ENCODE results near the gene HEXB. TPM values are rescaled to one million over a fixed set of nuclear protein-coding genes. Genes with fewer than 3 reads are reported as not detected.
"Not testable (repeated sequence)": the region's sequence is repeated elsewhere in the genome, so short reads cannot be mapped to it uniquely, and the experiment has no call there.

The HEXB gene
- total and polyA plus RNA-seq, 2 donors (not counting 3 experiments of a cell fraction or from before 2014, with no cell fraction given), result 128 to 182 TPM

- H3K27me3 ChIP-seq (ENCODE audit: control insufficient read depth in 2 of 2, insufficient read depth in 2 of 2, low read length in 2 of 2), result no peaks in the 10 kb centered on the region
- H3K4me1 ChIP-seq (ENCODE audit: control insufficient read depth, extremely low read depth, insufficient read depth, low read length), result no peaks in the 10 kb centered on the region
- FAIRE-seq, result no peak
- no peak overlapping the region for H3K27ac ChIP-seq (ENCODE audit: insufficient read depth, low read depth, low read length)
- no peaks in the 10 kb centered on the region for H3K9me1 ChIP-seq (replicated peaks; ENCODE audit: control insufficient read depth, extremely low read depth, insufficient read depth, low read length)
- ChIA-PET POLR2A (no interaction called here), CTCF (interaction anchor here (1.3 to 2.1 kb wide), 2 partner anchors 12 to 23 kb away, joined by 5 to 6 read pairs; no protein-coding TSS in a partner anchor)
- dilution Hi-C loops (cut with MboI; ENCODE audit: extremely low pct_ligation_motif_present, low sequenced_read_pairs), result no loop called here
- no peak overlapping the region for H3K4me2 ChIP-seq (ENCODE audit: insufficient read depth, low read length)
- H3K36me3 ChIP-seq (ENCODE audit: control insufficient read depth in 2 of 2, extremely low read depth in 1 of 2, insufficient read depth in 2 of 2, low read length in 2 of 2), result peaks cover 2 to 3% of the 10 kb centered on the region in 2 experiments
- BruUV-seq (replicated peaks), result no TSS peak
- no peak for TF ChIP-seq FOS (IDR thresholded peaks at IDR 0.05; ENCODE audit: borderline replicate concordance, insufficient read depth, low read length)
- no peak for TF ChIP-seq JUN (IDR thresholded peaks at IDR 0.05; ENCODE audit: borderline replicate concordance, insufficient read depth, insufficient read length, low read depth)
- TF ChIP-seq POLR2AphosphoS5 (IDR thresholded peaks at IDR 0.05; ENCODE audit: insufficient read depth, low read depth, low read length), result no peak
- no peak for TF ChIP-seq EZH2 (IDR thresholded peaks at IDR 0.05; ENCODE audit: borderline replicate concordance, low read depth, low read length, severe bottlenecking)
- no peak for TF ChIP-seq MYC (IDR thresholded peaks at IDR 0.05; ENCODE audit: low read depth, low read length)
- no peak for TF ChIP-seq GATA2 (IDR thresholded peaks at IDR 0.05; ENCODE audit: insufficient read depth, insufficient read length, low read depth, low read length)
- TF ChIP-seq, protein P1, sequence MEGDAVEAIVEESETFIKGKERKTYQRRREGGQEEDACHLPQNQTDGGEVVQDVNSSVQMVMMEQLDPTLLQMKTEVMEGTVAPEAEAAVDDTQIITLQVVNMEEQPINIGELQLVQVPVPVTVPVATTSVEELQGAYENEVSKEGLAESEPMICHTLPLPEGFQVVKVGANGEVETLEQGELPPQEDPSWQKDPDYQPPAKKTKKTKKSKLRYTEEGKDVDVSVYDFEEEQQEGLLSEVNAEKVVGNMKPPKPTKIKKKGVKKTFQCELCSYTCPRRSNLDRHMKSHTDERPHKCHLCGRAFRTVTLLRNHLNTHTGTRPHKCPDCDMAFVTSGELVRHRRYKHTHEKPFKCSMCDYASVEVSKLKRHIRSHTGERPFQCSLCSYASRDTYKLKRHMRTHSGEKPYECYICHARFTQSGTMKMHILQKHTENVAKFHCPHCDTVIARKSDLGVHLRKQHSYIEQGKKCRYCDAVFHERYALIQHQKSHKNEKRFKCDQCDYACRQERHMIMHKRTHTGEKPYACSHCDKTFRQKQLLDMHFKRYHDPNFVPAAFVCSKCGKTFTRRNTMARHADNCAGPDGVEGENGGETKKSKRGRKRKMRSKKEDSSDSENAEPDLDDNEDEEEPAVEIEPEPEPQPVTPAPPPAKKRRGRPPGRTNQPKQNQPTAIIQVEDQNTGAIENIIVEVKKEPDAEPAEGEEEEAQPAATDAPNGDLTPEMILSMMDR (IDR thresholded peaks at IDR 0.05; ENCODE audit: extremely low read depth in 1 of 2, insufficient read depth in 1 of 2, low read depth in 1 of 2, low read length in 2 of 2), result no peak
- TF ChIP-seq, protein P2, sequence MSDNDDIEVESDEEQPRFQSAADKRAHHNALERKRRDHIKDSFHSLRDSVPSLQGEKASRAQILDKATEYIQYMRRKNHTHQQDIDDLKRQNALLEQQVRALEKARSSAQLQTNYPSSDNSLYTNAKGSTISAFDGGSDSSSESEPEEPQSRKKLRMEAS (IDR thresholded peaks at IDR 0.05; ENCODE audit: insufficient read depth, insufficient read length), result no peak
- no peak for TF ChIP-seq POLR2A (IDR thresholded peaks at IDR 0.05; ENCODE audit: low read depth, low read length)
- intact Hi-C loops (cut with micrococcal nuclease), result no loop called here
- H2AFZ ChIP-seq (ENCODE audit: low read depth, low read length), result no peak overlapping the region
- no peaks in the 10 kb centered on the region for H4K20me1 ChIP-seq (replicated peaks; ENCODE audit: control insufficient read depth, extremely low read depth, insufficient read depth, low read length)
- H3K79me2 ChIP-seq (ENCODE audit: control insufficient read depth, insufficient read depth, low read length), result no peaks in the 10 kb centered on the region
- no peak overlapping the region for H3K4me3 ChIP-seq (replicated peaks in 1 of 3; ENCODE audit: insufficient read depth in 1 of 3, low read depth in 1 of 3, low read length in 3 of 3)
- no peaks in the 10 kb centered on the region for H3K9me3 ChIP-seq (replicated peaks; ENCODE audit: control insufficient read depth, insufficient read depth, low read length)
- H3K9ac ChIP-seq (replicated peaks; ENCODE audit: extremely low read depth, insufficient read depth, low read length), result no peak overlapping the region
- no peak for DNase-seq (ENCODE audit: low read depth, low spot score)
These were observed 53.4 kb downstream of the HEXB start for GRCh38 chr5:74738406-74738805.

- H3K9me3 ChIP-seq (replicated peaks; ENCODE audit: control insufficient read depth, insufficient read depth, low read length); H3K9ac ChIP-seq (replicated peaks; ENCODE audit: extremely low read depth, insufficient read depth, low read length); H2AFZ ChIP-seq (ENCODE audit: low read depth, low read length); BruUV-seq (replicated peaks); dilution Hi-C loops (cut with MboI; ENCODE audit: extremely low pct_ligation_motif_present, low sequenced_read_pairs); H4K20me1 ChIP-seq (replicated peaks; ENCODE audit: control insufficient read depth, extremely low read depth, insufficient read depth, low read length); H3K4me1 ChIP-seq (ENCODE audit: control insufficient read depth, extremely low read depth, insufficient read depth, low read length); DNase-seq (ENCODE audit: low read depth, low spot score); intact Hi-C loops (cut with micrococcal nuclease); H3K27ac ChIP-seq (ENCODE audit: insufficient read depth, low read depth, low read length); H3K4me2 ChIP-seq (ENCODE audit: insufficient read depth, low read length); H3K4me3 ChIP-seq (replicated peaks in 1 of 3; ENCODE audit: insufficient read depth in 1 of 3, low read depth in 1 of 3, low read length in 3 of 3); H3K9me1 ChIP-seq (replicated peaks; ENCODE audit: control insufficient read depth, extremely low read depth, insufficient read depth, low read length); H3K27me3 ChIP-seq (ENCODE audit: control insufficient read depth in 2 of 2, insufficient read depth in 2 of 2, low read length in 2 of 2); H3K36me3 ChIP-seq (ENCODE audit: control insufficient read depth in 2 of 2, extremely low read depth in 1 of 2, insufficient read depth in 2 of 2, low read length in 2 of 2); POLR2A ChIA-PET; H3K79me2 ChIP-seq (ENCODE audit: control insufficient read depth, insufficient read depth, low read length); FAIRE-seq: not testable (repeated sequence)
- CTCF ChIA-PET, result interaction anchor here (1.4 kb wide), 1 partner anchor 12 kb away, joined by 3 read pairs; no protein-coding TSS in a partner anchor
These were observed 63.7 kb downstream of the HEXB start for GRCh38 chr5:74748742-74749141.
